Heart left ventricle (tissue), 13 donors: ENCODE data around the gene WDR86.

ENCODE experiments used
- POLR2A ChIP-seq, 2 donors: fragments of 450-650 bp; IDR thresholded peaks; one replicate each; pipeline ENCODE4 v1.6.1; 2017; ENCODE audit warnings: antibody characterized with exemption in 2 of 2, mild to moderate bottlenecking in 2 of 2, moderate library complexity in 2 of 2
- TF ChIP-seq, protein P1 (sequence below), 12 donors: fragments of 200-600 bp; sonication (generic) in 4 of 12; IDR thresholded peaks; one replicate each; pipeline versions ENCODE4 v1.5.0 to v1.8.0; 2018 to 2022; ENCODE audit warnings: antibody characterized with exemption in 12 of 12, mild to moderate bottlenecking in 5 of 12
- donor health status: ischemic (EF 13 %, LVEDD 7.1; RV severe dilation, severe dysfunction).
- donor health status: DM: no; HTN: yes; CAD: no.
- donor health status: DM: no; HTN: no; CAD: no.
- donor health status: ischemic (EF 25% LVEDD 6.9; RV normal size, moderate dysfunction).
- donor health status: ischemic (EF 25% LVEDD 5.7; RV mildly dilated, moderate dysfunction).
- donor health status: ischemic (EF 35%, LVEDD 5.7; RV mildly dilated, moderate dysfunction).
- donor health status: nonischemic (EF 11% LVEDD 7.7; RV severe dilation, severe dysfunction).
- donor health status: DM: yes; HTN: yes; CAD: no.
- donor health status: PGD.
- donor health status: ischemic (EF 29% LVEDD 5.4; RV normal size, mild dysfunction).
- donor health status: nonischemic (EF 23%, LVEDD 6.1; RV moderate dilation, normal function).

DNA sequence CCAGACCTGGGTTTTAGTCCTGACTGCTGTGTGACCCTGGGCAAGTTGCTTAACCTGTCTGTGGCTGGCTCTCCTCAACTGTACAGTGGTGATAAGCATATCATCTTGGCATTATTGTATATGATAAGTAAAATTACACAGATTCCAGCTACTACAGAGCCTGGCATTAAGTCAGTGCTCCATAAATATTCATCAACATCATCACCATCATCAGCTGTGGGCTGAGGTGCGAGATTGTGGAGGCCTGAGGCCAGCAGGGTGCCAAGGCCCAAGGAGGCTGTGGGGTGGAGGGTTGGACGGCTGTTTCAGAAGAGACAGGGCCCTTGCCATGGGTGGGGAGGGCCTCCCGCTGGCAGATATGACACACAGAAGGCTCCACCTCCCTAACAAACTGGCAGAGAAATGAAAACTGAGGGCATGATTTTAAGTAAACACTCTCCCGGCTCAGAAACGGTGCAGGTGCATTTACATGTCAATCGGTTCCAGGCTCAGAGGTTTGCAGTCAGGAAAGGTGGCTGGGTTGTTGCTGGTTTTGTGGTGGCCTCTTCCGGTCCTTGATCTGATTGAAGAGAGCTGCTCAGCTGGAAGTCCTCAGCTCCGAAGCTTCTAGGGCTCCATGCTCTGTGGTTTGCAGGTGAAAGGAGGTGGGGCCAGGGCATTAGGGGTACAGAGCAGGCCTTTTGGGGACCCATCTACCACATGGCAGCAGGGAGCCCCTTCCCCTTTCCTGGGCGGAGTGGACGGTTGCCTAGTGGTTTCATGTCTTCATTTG is 19.9 kb upstream of the WDR86 start:
- no peak for TF ChIP-seq POLR2A (IDR thresholded peaks at IDR 0.05)
- TF ChIP-seq, protein P1, sequence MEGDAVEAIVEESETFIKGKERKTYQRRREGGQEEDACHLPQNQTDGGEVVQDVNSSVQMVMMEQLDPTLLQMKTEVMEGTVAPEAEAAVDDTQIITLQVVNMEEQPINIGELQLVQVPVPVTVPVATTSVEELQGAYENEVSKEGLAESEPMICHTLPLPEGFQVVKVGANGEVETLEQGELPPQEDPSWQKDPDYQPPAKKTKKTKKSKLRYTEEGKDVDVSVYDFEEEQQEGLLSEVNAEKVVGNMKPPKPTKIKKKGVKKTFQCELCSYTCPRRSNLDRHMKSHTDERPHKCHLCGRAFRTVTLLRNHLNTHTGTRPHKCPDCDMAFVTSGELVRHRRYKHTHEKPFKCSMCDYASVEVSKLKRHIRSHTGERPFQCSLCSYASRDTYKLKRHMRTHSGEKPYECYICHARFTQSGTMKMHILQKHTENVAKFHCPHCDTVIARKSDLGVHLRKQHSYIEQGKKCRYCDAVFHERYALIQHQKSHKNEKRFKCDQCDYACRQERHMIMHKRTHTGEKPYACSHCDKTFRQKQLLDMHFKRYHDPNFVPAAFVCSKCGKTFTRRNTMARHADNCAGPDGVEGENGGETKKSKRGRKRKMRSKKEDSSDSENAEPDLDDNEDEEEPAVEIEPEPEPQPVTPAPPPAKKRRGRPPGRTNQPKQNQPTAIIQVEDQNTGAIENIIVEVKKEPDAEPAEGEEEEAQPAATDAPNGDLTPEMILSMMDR (IDR thresholded peaks at IDR 0.05), result no peak
